H4 (cell line): ENCODE measurements around the gene MYT1. TPM values are rescaled to one million over a fixed set of nuclear protein-coding genes. Genes with fewer than 3 reads are reported as not detected.
A peak's percentile ranks its signal among the peaks of the same experiment; 100 is the strongest.
"Not testable (repeated sequence)": the region's sequence is repeated elsewhere in the genome, so short reads cannot be mapped to it uniquely, and the experiment has no call there.

Experiments used
- DNase-seq: peaks from one replicate; pipeline ENCODE4 v3.0.0-alpha.2; 2015; ENCODE audit warnings: low spot score
- total RNA-seq: library from RNA; depleted of rRNA; stranded (reverse); fragments of >200 nt; shearing (Covaris generic); gene quantifications from 2 replicates; pipeline ENCODE4 v1.2.3, GENCODE V29; 2014; rRNA removed

Gene MYT1
- 0.27 and 1.5 TPM in 2 replicates for total RNA-seq

DNA sequence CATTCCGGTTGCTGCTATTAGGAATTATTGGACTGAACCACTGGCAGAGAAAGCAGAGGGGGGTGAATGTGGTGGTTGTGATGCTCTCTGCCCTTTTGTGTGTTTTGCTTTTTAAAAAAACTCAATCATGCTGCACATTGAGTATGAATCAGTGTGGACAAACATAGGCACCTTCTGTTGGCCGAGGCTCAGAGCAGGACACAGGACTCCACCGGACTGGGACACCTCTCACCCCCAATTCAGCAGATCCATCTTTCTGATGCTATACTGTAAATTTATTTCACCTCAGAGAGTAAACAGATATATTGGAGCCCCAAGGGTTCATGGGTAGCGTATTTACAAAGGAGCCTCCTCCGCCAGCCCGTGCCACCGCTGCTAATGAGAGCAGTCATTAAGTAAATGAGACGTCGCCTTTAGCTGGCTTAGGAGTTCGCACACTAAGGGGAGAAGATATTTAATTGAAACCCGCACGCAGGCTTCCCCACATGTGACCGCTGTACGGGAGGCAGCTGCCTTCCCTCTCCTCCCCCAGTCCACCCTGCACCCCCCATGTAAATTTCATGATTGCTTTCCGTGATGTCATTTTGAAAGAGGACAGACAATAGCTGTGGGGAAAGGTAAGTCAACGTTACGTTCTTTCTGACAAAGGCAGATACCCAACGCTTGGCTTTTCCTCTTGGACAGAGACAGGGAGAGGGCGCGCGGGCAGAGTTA, at the start of gene MYT1:
Gene MYT1 (plus strand): TSS at position 330 of the 714 bp plus-strand sequence. CDS start 34,410 bp downstream, outside the sequence.
- no peak for DNase-seq

DNA sequence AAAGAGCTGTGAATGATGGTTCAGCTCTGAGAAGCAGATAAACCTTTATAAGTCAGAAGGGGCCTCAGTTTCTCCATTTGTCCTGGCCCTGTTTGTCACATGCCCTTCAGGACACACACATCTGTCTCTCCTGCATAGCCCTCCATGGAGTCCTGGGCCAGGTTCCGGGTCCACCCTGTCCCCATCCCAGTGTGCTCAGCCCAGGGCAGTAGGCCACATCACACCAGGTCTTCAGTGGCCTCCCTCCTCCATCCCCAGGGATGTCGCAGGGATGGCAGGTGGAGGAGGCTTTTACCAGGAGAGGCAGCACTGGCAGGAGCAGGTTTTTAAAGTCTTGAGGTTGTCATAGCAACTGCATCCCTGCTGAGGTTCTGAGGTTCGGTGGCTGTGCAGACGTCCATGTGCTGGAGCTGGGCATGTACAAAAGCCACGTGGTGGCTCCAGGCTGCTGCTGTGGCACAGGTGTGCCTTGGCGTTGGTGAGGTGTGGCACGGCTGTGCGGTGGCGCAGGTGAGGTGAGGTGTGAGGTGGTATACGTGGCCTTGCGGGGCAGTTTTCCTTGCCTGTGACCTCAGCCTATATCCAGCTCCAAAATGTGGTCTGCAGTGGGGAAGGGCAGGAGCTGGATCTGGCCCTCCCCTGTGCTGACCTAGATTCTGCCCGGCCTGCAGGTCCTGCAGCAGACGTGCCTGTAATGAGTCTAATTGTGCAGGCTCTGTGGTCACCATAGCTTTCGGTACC, 48.9 kb upstream of the MYT1 start:
- no peak for DNase-seq

DNA sequence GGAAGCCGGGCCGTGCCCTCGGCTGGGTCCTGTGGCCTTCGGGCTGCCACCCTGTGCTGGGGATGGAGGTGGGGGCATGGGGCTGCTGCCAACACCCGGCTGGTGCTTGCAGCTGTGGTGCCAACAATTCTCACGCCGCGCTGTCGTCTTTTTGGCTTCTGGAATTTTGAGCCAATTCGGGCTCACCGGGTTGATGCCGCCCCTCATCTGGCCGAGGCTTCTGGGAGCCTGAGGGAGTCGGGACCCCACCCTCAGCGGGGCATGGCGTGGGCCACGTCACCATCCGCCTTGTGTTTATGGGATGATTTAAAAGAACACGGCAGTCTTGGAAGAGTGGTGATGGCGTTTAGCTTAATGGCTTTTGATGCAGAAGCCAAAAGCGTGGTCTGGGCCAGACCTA, 48.2 kb upstream of the MYT1 start:
- no peak for DNase-seq

DNA sequence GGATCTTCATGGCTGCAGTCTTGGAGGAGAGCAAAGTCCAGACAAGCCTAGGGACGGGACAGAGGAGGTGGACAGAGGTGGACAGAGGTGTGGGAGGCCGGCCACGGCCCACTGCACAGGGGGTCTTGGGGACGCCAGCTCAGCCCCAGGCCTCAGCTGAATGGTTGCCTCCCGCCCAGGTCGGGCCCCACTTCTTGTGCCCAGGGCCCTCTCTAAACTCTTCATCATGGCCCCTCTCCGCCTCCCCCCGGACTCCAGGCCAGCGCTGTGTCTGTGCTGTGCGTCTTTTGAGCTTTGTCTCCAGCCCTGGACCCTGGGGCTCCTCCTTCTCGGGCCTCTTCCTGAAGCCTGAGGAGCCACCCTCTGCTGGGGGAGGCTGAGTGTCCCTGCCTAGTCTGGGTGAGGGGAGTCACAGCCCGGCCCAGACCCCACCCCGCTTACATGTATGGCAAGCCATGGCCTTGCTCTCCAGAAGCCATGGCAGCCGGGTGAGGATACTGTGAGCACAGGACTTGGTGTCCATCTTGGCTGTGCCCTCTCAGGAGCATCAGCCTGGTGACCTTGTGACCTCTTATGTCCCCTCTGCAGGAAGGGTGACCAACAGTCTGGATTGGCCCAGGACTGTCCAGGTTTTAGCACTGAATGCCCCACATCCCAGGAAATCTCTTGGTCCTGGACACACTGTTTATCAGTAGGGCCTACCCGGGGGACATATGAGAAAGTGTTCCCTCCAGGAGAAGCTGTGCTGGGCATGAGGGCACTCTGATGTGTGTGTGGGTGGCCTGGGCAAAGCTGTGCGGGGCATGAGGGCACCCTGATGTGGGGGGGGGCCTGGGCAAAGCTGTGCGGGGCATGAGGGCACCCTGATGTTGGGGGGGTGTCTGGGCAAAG, 47.5 kb upstream of the MYT1 start:
- no peak for DNase-seq

DNA sequence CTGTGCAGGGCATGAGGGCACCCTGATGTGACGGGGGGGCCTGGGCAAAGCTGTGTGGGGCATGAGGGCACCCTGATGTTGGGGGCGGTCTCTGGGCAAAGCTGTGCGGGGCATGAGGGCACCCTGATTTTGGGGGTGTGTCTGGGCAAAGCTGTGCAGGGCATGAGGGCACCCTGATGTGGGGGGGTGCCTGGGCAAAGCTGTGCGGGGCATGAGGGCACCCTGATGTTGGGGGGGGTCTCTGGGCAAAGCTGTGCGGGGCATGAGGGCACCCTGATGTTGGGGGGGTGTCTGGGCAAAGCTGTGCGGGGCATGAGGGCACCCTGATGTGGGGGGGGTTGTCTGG, 46.8 kb upstream of the MYT1 start:
- DNase-seq = not testable (repeated sequence)

DNA sequence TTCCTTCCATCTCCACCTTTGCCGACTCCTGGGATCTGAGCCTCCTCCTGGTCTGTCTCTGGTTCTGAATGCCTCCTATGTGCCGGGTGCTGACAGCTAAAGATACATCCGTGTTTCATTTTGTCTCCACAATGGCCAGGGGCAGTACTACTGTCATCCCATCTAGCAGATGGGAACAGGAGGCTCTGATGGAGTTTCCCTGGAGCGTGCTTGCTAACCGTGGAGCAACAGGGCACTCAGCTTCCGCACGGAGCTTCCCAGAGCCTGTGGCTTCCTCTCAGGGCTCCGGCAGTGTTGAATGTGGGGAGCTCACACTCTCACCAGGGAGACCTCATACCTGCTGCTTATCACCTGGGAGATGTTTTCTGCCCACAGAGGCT, 45.0 kb upstream of the MYT1 start:
- DNase-seq = no peak

DNA sequence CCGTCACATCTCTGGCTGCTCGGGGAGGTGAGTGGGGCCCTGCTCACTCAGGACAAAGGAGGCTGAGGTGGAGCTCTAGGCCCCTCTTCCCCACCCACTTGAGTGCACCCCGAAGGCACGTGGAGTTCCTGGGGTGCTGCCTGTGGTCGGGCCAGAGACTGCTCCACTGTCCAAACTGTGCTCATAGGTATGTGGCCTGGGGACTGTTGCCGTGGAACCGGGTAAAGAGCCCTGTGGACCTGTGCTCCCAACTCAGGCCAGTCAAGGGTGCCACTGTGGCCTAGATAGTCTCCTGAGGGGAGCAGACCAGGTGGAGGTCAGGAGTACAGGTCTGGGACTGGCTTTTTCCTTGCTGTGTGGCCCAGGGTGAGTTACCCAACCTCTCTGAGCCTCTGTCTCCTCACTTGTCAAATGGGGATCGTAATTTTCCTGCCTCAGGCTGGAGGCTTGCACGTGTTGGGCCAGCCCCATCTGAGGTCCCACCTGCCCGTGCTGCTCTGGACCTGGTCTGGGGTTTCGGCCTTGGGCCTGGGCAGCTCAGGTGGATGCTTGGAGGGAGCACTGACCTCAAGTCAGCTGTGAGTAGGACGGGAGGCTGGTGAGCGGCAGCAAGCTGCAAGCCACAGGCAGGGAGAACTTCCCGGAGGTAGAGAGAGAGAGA, 44.4 kb upstream of the MYT1 start:
- no peak for DNase-seq

DNA sequence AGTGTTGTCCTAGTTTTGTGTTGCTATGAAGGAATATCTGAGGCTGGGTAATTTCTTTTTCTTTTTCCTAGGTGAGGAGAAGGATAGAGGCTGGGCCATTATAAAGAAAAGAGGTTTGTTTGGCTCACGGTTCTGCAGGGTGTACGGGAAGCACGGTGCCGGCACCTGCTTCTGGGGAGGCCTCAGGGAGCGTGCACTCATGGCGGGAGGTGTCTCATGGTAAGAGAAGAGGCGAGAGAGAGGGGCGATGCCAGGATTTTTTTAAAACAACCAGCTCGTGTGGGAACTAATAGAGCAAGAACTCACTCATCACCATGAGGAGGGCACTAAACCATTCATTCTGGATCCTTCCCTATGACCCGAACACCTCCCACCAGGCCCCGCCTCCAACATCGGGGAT, 42.7 kb upstream of the MYT1 start:
- DNase-seq = no peak

DNA sequence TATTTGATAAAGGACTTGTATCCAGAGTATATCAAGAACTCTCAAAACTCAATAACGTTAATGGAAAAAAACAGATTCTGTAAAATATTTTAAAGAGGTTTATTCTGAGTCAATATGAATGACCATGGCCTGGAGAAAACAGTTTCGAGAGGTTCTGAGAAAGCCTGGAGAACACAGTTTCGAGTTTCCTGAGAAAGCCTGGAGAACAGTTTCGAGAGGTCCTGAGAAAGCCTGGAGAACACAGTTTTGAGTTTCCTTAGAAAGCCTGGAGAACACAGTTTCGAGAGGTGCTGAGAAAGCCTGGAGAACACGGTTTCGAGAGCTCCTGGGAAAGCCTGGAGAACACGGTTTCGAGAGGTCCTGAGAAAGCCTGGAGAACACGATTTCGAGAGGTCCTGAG, 41.3 kb upstream of the MYT1 start:
- DNase-seq = not testable (repeated sequence)

DNA sequence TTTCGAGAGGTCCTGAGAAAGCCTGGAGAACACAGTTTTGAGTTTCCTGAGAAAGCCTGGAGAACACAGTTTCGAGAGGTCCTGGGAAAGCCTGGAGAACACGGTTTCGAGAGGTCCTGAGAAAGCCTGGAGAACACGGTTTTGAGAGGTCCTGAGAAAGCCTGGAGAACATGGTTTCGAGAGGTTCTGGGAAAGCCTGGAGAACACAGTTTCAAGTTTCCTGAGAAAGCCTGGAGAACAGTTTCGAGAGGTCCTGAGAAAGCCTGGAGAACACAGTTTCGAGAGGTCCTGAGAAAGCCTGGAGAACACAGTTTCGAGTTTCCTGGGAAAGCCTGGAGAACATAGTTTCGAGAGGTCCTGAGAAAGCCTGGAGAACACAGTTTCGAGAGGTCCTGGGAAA, 40.7 kb upstream of the MYT1 start:
- DNase-seq = not testable (repeated sequence)

DNA sequence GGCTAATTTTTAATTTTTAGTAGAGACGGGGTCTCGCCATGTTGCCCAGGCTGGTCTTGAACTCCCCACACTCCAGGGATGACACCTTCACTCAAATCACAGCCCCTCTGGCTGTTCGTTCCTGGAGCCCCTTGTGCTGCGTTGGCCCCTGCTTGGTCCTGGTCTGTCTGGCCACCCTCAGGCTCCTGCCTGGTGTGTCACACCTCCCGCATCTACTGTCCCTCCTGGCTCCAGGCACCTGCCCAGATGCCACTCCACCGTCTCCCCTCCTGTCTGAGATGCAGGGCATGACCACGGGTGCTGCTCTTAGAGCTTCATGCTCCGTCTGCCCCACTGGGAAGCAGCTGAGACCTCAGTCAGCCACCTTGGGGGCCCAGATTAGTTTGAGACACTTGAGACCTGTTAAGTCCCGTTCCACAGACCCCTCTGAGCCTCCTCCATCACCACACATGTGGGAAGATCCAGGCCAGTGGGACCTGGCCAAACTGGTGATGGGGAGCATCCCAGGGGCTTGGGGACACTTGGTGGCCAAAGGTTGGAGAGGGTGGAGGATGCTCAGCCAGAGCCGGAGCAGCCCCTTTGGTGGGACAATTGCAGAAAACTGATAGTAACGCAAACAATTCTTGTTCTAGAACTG, 35.0 kb upstream of the MYT1 start:
- no peak for DNase-seq

DNA sequence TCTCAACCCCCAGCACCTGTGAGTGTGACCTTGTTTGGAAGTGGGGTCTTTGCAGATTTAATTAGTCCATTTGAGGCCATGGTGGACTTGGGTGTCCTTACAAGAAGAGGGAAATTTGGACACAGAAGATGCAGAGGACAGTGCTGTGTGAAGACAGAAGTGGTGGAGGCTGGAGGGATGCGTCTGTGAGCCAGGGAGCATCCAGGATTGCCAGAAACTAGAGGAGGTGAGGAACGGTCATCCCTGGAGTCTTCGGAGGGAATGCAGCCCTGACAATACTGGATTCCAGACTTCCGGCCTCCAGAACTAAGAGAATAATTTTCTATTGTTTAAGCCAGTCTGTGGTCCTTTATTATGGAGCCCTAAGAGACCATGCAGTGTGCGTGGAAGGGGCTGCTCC, 34.0 kb upstream of the MYT1 start:
- no peak for DNase-seq

DNA sequence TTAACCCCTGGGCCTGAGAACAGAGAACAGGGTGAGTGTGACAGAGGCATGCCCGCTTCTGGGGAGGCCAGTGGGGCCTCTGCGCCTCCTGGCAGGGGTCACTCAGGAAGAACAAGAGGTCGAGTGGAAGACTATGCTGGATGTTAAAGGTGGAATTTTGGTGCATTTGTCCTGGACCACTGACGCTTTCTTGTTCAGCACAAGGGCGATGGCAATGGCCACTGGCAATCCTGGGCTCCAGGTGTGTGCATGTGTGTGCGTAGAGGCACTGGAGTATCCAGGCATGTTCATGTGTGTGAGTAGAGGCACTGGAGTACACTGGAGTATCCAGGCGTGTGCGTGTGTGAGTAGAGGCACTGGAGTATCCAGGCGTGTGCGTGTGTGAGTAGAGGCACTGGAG, 33.4 kb upstream of the MYT1 start:
- DNase-seq = no peak

DNA sequence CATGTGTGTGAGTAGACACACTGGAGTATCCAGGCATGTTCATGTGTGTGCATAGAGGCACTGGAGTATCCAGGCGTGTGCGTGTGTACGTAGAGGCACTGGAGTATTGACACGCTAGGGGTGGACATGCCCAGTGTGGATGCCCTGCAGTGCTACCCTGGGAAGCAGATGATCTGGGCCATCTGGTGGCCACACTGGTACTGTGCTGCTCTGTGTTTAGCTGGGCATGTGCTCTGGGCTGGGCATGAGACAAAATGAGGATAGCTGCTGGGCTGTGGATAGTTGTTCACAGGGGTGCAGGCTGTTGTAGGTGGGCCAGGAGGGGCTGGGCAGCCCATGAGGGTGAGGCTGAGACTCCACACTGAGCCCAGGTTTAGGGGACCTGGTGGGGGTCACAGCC, 32.8 kb upstream of the MYT1 start:
- DNase-seq = peak; percentile 29

DNA sequence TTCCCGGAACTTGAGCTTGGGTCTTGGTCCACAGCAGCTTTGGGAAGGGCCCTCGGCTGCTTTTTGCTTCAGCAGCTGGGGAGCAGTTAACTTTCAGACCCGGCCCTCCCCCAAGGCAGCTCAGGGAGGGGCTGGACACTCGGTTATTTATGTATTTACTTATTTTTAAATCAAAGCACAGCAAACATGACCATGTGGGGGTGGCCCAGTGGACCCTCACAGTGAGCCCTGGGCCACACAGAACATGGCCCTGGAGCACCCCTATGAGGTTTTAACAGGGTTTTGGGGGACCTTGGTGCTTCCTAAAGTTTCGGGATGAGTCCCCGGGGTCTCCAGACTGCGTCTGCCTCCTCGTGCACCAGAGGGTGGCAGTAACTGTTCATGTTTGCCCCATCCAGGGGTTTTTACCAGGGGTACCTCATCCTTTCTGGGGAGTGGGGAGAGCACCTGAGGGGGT, 30.3 kb upstream of the MYT1 start:
- no peak for DNase-seq

DNA sequence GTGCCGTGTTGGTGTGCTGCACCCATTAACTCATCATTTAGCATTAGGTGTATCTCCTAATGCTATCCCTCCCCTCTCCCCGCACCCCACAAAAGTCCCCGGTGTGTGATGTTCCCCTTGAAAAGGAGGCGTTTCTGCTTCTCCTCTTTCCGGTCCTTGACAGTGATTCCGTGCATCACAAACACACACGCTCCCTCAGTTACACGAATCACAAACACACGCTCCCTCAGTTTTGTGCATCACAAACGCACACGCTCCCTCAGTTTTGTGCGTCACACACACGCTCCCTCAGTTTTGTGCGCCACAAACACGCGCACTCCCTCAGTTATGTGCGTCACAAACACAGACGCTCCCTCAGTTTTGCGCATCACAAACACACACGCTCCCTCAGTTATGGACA, 29.5 kb upstream of the MYT1 start:
- not testable (repeated sequence) for DNase-seq

DNA sequence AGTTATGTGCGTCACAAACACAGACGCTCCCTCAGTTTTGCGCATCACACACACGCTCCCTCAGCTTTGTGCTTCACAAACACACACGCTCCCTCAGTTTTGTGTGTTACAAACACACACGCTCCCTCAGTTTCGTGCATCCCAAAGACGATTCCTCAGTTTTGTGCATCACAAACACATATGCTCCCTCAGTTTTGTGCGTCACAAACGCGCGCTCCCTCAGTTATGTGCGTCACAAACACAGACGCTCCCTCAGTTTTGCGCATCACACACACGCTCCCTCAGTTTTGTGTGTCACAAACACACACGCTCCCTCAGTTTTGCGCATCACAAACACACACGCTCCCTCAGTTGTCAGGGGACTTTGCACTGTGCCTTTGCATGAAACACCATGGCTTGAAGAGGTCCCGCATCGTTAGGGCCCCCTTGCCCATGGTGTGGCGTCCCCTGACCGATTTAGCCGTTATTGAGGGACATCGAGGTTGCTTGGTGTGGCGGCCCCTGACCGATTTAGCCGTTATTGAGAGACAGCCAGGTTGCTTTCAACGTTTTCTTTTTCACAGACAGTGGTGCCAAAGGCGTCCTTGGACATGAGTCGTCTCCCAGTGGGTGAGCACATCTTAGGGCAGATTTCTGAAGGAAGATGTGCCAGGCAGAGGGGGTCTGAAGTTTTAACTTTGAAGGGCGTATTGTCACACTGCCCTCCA, 28.1 kb upstream of the MYT1 start:
- no peak for DNase-seq

DNA sequence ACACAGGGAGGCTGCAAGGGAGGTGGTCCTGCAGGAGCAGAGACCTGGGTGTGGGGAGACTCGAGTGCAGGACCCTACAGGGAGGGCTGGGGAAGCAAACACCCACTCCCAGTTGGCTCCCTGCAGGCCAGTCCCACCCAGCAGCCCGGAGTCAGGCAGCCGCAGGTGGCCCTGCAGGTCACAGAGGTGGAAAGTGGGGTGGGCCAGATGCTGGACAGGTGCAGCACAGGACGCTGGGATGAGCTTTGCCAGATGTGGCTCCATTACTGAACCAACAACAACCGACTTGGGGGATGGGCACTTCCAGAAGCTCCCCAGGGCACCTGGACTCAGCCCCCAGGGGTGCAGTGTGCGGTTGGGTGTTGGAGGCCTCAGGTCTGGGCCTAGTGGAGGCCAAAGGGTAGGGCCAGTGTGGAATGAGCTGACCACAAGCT, 26.6 kb upstream of the MYT1 start:
- DNase-seq = no peak

DNA sequence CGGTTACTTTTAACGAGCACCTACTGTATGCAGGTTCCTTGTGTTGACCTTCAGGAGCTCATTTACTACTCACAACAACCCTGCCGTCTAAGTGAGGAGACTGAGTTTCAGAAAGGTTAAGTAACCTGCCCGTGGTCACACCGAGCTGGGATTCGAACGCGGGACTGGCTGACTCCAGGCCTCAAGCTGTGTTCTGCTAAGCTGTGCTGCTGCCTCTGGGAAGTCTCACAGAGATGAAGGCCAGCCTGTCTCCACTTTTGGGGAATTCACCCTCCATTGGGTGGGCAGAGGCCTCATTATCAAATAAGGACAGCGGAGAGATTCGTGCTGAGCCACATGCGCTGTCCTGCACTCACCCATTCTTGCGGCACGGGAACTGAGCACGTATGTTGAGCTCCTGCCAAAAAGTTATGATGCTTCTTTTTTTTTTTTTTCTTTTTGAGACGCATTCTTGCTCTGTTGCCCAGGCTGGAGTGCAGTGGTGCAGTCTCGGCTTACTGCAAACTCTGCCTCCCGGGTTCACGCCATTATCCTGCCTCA, 25.9 kb upstream of the MYT1 start:
- DNase-seq = no peak
